K562 (cell line): ENCODE measurements around the gene APLF. TPM values are rescaled to one million over a fixed set of nuclear protein-coding genes. Genes with fewer than 3 reads are reported as not detected.

ENCODE experiments used
- BDP1 ChIP-seq: IDR thresholded peaks from 3 replicates; pipeline ENCODE4 v1.6.1; 2011; ENCODE audit not compliant: insufficient read length, insufficient read depth
- CC2D1A ChIP-seq: fragments of 450-650 bp; IDR thresholded peaks from 2 replicates; pipeline ENCODE4 v1.6.1; 2017; ENCODE audit warnings: mild to moderate bottlenecking
- DEAF1 ChIP-seq: fragments of 450-650 bp; formaldehyde crosslinking; IDR thresholded peaks from 2 replicates; pipeline ENCODE4 v1.4.0; 2020; ENCODE audit warnings: mild to moderate bottlenecking, moderate library complexity
- MEF2D ChIP-seq: conservative IDR thresholded peaks from 2 replicates; pipeline ENCODE4 v1.6.1; 2016; ENCODE audit warnings: low read depth, missing genetic modification characterization, missing compliant biosample characterization
- RAD21 ChIP-seq, 2 experiments: fragments of 250-450 bp in 1 of 2; fragments of 450-650 bp in 1 of 2; sonication (Bioruptor Pico) in 1 of 2; formaldehyde crosslinking in 1 of 2; IDR thresholded peaks in 1 of 2; conservative IDR thresholded peaks in 1 of 2; 2 replicates each; pipeline versions ENCODE4 v1.4.0 to v1.8.0; 2020 to 2022; ENCODE audit warnings: mild to moderate bottlenecking in 2 of 2, moderate library complexity in 1 of 2
- SMC3 ChIP-seq: conservative IDR thresholded peaks from 2 replicates; pipeline ENCODE4 v1.6.1; 2011; ENCODE audit warnings: low read depth, low read length, improper control_type of control experiment; ENCODE audit not compliant: insufficient read depth
- TBL1XR1 ChIP-seq, 2 experiments: IDR thresholded peaks; 2 replicates each; pipeline ENCODE4 v1.6.1; 2012; ENCODE audit warnings: improper control_type of control experiment in 2 of 2, low read length in 2 of 2, mild to moderate bottlenecking in 1 of 2
- THRAP3 ChIP-seq: fragments of 450-650 bp; IDR thresholded peaks from 2 replicates; pipeline ENCODE4 v1.6.1; 2016; ENCODE audit warnings: mild to moderate bottlenecking, inconsistent platforms, borderline replicate concordance
- ZBTB17 ChIP-seq: fragments of 450-650 bp; formaldehyde crosslinking; IDR thresholded peaks from 2 replicates; pipeline ENCODE4 v1.4.0; 2020; ENCODE audit warnings: mild to moderate bottlenecking
- ZNF592 ChIP-seq: fragments of 450-650 bp; IDR thresholded peaks from 2 replicates; pipeline ENCODE4 v1.6.1; 2017; ENCODE audit warnings: antibody characterized with exemption, mild to moderate bottlenecking
- polyA plus RNA-seq, 8 experiments: library from polyadenylated mRNA; depleted of rRNA in 4 of 8; stranded (reverse) in 5 of 8; unstranded in 3 of 8; fragments of >200 nt; fragmentation: Nextera tagmentation in 2 of 8; fragmentation: Illumina TruSeq in 1 of 8; extraction: Ambion mirVana in 2 of 8; extraction: Trizol in 1 of 8; gene quantifications; 2 replicates each; pipeline versions ENCODE4 v1.2.1 to v1.2.3, GENCODE V29; 2011 to 2014; ENCODE audit warnings: inconsistent platforms in 1 of 8, missing spikeins in 1 of 8
- total RNA-seq, 7 experiments: library from RNA; depleted of rRNA in 6 of 7; stranded (reverse); fragments of >200 nt in 6 of 7; fragmentation: Illumina TruSeq in 2 of 7; extraction: Trizol in 2 of 7; gene quantifications; 2 replicates each; pipeline versions ENCODE4 v1.2.1 to v1.2.3, GENCODE V29; 2011 to 2021; ENCODE audit warnings: low replicate concordance in 1 of 7

Gene APLF
- total and polyA plus RNA-seq, 9 of the 15 experiments (the other 6 are each of a cell fraction or from before 2014, with no cell fraction given): 0.07 to 1.1 (median 0.71) TPM

GRCh38 chr2:68463287-68463877 is 4.0 kb upstream of the APLF start (continued):
- TF ChIP-seq ZNF592 (0 out of 2 replicates have a peak, but pooled peaks have one; percentile 37), DEAF1 (CRISPR knock-in tag) (peak; percentile 81), RAD21 (CRISPR knock-in tag; conservative IDR thresholded peaks at IDR 0.05 in 1 of 2, IDR thresholded peaks at IDR 0.05 in 1 of 2) (peak; percentile 91 to 93), THRAP3 (no peak), TBL1XR1 (IDR thresholded peaks at IDR 0.05; ENCODE audit: low read length in 2 of 2) (no peak), MEF2D (tag) (no peak), CC2D1A (0 out of 2 replicates have a peak, but pooled peaks have one; percentile 14), BDP1 (no peak), SMC3 (0 out of 2 replicates have a peak, but pooled peaks have one; percentile 57), ZBTB17 (CRISPR knock-in tag) (no peak)
